Measurements from ENCODE around the gene LAMB2. TPM values are rescaled to one million over a fixed set of nuclear protein-coding genes. Genes with fewer than 3 reads are reported as not detected.

Gene LAMB2
- total RNA-seq, 1 experiment from 2014 or later, result 121 TPM

GRCh38 chr3:49079270-49079669, 53.6 kb downstream of the LAMB2 start:
- Histone ChIP-seq H2BK20ac (ENCODE audit: low read depth, low read length, poor library complexity, severe bottlenecking) (no peak overlapping the region), H3K4me2 (ENCODE audit: insufficient read depth, insufficient read length, low read length) (no peak overlapping the region), H3K56ac (ENCODE audit: insufficient read length, low read depth, low read length) (no peak overlapping the region), H2BK5ac (ENCODE audit: insufficient read length, low read length) (no peak overlapping the region), H3K79me1 (ENCODE audit: insufficient read depth, low read depth, low read length, poor library complexity, severe bottlenecking) (peaks cover 11% of the 10 kb centered on the region), H3T11ph (ENCODE audit: low read length) (no peak overlapping the region), H2AFZ (ENCODE audit: low read length) (no peak overlapping the region), H3K14ac (ENCODE audit: insufficient read depth, low read length) (no peak overlapping the region), H3K79me2 (ENCODE audit: insufficient read depth, low read length) (peaks cover 14% of the 10 kb centered on the region; the same call in 1 of the 2 replicates), H3K23ac (ENCODE audit: insufficient read length, low read depth, low read length) (no peak overlapping the region), H3K18ac (ENCODE audit: insufficient read length, low read depth, low read length) (no peak overlapping the region), H4K20me1 (ENCODE audit: control insufficient read depth, insufficient read depth, insufficient read length) (no peaks in the 10 kb centered on the region), H3K9ac (ENCODE audit: extremely low read depth, insufficient read length, low read length) (no peak overlapping the region), H2AK5ac (ENCODE audit: insufficient read length, low read length) (no peak overlapping the region), H3K23me2 (ENCODE audit: insufficient read length, low read depth, low read length, poor library complexity, severe bottlenecking) (no peaks in the 10 kb centered on the region), H2BK15ac (ENCODE audit: low read depth, low read length) (no peak overlapping the region), H2BK120ac (ENCODE audit: low read depth, low read length, poor library complexity, severe bottlenecking) (no peak overlapping the region), H3K4me1 (ENCODE audit: insufficient read depth, low read length) (no peaks in the 10 kb centered on the region), H4K8ac (replicated peaks; ENCODE audit: insufficient read length, low read depth, low read length) (no peak overlapping the region), H3K27me3 (ENCODE audit: insufficient read depth, low read length) (no peaks in the 10 kb centered on the region), H3K4ac (ENCODE audit: low read depth, low read length) (no peak overlapping the region), H3K27ac (ENCODE audit: insufficient read length, low read depth, low read length) (no peak overlapping the region), H4K91ac (ENCODE audit: insufficient read length, low read depth, low read length) (no peak overlapping the region), H4K5ac (ENCODE audit: insufficient read length, low read depth, low read length) (no peak overlapping the region), H2BK12ac (ENCODE audit: insufficient read length, low read depth, low read length) (no peak overlapping the region), H3K9me3 (ENCODE audit: control insufficient read depth, low read depth, low read length) (no peaks in the 10 kb centered on the region)
- no peak for DNase-seq
- Mint-ChIP-seq H3K4me3 (no peak overlapping the region), H3K36me3 (ENCODE audit: insufficient read depth in 1 of 3, low read depth in 3 of 3) (peaks cover 25 to 35% (median 34%) of the 10 kb centered on the region in 3 experiments), H3K9me3 (no peaks in the 10 kb centered on the region), H3K27ac (peak overlapping the region in 1 of 3 experiments; percentile 44; a peak in 1 of 7 replicates), H3K4me1 (0 out of 4 replicates have a peak, but pooled peaks cover 0 to 2% of the 10 kb centered on the region in 2 experiments), H3K27me3 (ENCODE audit: low read depth) (no peaks in the 10 kb centered on the region)
- TF ChIP-seq CTCF (conservative IDR thresholded peaks at IDR 0.05), result no peak
- no CpG with 5 or more reads among the region's 2 CpGs for WGBS (ENCODE audit: extremely low coverage, insufficient read length, low lambda C conversion rate)
